ENCODE results near the gene MICALL2.
A peak's percentile ranks its signal among the peaks of the same experiment; 100 is the strongest.

The MICALL2 gene

GRCh38 chr7:1431634-1432380 lies 27.5 kb downstream of the MICALL2 start:
- DNase-seq: no peak

- DNase-seq: no peak
These were observed 28.0 kb downstream of the MICALL2 start for GRCh38 chr7:1431226-1431625.

DNA sequence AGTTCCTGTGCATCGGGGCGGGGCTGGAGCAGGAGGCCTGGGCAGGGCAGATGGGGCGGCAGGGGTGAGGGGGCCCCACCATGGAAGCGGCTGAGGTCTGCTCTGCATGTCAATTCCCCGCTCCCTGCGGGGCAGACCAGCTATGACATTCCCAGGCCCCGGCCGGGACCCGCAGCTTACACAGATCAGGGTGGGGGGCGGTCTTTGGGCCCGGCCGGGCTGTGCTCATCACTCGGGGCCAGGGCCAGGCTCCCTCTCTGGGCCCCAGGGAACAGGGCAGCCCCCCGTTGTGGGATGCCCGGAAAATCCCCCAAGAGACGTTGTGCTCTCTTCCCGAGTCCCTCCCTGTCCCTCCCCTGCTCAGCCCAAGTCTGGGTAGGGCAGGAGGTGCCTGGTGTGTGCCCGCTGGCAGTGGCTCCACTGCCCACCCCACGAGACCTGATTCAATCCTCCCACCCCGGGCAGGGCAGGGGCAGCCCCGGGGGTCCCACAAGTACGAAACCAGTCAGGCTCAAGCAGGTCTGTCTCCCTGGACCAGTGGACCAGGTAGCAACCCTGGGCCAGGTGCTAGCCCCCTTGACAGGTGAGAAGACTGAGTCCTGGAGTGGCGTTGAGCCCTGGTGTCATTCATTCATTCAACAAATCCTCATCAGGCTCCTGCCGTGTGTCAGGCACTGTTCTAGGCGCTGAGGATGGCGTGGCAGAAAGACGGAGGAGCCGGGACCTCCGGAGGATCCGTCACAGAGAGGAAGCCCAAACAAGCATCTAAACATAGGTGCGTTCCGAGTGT lies 29.0 kb downstream of the MICALL2 start:
- DNase-seq: no peak

- DNase-seq: no peak
These were observed 30.2 kb downstream of the MICALL2 start for GRCh38 chr7:1428941-1429501.

GRCh38 chr7:1427064-1427657 lies 32.1 kb downstream of the MICALL2 start:
- DNase-seq: no peak

DNA sequence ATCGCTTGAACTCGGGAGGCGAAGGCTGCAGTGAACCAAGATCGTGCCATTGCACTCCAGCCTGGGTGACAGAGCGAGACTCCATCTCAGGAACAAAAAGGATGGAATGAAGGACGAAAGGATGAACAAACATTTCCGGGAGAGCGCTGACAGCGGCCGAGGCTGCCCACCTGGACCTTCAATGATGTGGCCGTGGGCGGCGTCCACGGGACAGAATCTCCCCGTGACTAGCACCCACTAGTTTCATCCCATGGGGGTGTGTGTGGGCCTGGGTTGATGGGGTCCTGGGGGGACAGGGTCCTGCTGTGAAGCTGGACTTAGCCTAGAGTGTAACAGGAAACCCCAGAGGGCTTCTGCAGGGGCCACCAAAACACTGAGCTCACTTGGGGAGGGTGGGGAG lies 32.8 kb downstream of the MICALL2 start:
- no peak for DNase-seq

DNA sequence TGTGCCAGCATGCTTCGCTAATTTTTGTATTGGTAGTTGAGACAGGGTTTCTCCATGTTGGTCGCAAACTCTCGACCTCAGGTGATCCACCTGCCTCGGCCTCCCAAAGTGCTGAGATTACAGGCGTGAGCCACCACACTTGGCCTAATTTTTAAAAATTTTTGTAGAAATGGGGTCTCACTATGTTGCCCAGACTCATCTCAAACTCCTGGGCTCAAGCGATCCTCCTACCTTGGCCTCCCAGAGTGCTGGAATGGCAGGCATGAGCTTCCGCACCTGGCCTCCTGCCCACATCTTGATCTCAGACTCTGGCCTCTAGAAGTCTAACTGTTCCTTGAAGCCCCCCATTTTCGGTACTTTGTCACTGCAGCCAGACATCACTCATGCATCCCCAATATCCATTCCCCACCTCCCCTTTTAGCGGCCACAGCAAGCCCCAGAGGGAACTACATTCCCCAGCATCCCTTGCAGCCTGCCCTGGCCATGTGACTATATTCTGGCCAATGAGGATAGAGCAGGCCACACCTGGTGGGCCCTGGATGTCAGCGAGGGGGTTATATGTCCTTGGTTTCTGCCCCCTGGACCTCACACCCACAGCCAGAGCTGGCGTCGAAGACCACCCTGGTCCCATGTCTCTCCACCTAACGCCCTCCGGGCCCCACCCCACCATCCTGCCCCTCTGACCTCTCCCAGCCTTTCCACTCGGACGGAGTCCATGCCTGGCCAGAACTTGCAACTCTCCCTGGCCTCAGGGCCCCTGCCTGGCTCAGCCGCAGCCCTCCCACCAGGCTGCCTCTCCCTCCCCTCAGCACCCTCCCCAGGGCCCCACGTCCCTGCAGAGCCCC lies 33.8 kb downstream of the MICALL2 start:
- no peak for DNase-seq

DNA sequence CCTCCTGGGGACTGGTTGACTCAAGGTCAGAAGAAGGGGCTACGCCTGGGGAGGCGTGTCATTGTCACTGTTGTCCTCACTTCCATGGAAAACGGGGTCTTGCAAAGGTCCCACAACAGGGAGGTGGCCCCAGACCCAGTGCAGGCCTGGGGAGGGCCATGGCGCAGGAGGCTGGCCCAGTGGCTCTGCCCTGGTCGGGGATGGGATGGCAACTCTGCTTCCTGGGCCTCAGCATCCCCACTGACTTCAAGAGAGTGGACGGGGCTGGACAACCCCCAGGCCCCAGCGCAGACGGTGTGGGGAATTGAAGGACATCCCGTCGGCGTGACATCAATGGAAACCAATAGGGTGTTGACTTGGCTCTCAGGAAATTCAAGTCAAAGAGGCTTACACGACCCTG lies 35.2 kb downstream of the MICALL2 start:
- DNase-seq: no peak

GRCh38 chr7:1423264-1423811 lies 35.9 kb downstream of the MICALL2 start:
- DNase-seq: no peak

- peak; percentile 40 for DNase-seq
These were observed 36.6 kb downstream of the MICALL2 start for GRCh38 chr7:1422512-1423263.

- no peak for DNase-seq
These were observed 37.3 kb downstream of the MICALL2 start for GRCh38 chr7:1421946-1422345.

DNA sequence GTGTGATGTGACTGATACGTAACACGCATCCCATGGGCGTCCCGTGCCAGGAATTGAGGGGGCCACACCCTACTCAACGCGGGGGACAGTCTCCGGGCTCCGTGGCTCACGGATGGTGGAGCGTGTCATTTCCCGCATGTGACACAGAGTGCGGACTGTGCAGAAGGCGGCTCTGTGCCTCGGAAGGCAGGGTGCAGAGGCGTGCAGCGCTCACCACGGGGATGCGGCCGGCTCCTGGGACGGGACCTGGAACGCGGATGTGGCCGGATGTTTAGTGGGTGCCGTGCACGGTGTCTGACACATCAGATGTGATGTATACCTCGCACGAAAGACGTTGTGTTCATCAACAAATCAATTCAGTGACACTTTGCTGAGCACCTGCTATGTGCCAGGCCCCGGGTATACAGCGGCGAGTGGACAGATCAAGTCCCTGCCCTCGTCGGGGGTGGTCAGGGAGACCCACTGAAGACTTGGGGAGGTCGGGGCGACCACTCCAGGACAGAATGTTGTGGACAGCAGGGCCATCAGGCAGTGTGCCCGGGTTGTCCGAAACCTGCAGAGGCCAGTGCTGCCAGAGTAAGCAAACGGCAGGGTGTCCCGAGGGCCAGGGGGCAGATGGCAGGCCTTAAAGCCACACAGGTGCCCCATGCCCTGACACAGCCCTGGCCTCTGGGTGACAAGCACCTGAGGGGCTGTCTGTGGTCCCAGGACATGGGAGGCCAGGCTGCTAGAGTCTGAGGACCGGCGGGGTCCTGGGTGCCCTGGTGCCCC lies 38.1 kb downstream of the MICALL2 start:
- DNase-seq: no peak

DNA sequence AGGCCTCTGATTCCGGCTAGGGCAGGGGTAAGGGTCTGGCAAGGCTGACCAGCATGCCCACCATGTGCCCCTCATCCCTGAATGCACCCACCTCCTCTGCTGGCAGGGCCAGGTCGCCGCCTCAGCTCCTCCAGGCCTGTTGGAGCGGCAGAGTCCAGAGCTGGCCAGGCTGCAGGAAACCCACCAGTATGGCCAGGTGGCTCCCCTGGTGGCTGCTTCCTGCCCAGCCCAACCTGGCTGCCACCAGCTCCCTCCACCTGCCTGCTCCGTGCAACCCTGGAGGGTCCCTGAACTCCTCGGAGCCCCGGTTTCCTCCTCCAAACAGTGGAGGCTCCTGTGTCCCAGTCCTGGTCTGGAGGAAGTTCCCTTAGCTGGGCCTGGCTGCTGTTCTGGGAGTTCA lies 39.6 kb downstream of the MICALL2 start:
- no peak for DNase-seq

DNA sequence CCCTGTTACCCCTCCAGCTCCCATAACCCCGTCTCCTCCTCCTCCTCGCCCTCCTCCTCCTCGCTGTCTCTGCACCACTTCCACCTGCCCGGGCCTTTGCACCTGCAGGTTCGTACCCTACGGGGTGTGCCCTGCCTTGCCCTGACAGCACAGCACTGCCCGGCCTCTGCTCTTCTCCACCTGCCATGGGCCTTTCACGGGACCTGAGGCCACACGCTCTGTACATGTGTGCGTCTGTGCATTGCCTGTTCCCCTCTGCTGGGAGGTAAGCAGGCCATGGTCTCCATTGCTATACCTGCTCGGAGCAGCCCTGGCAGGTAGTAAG lies 40.0 kb downstream of the MICALL2 start:
- DNase-seq: no peak

GRCh38 chr7:1418505-1419309 lies 40.6 kb downstream of the MICALL2 start:
- DNase-seq: no peak

- DNase-seq: no peak
These were observed 43.8 kb downstream of the MICALL2 start for GRCh38 chr7:1415389-1415990.

GRCh38 chr7:1413936-1414639 lies 45.2 kb downstream of the MICALL2 start:
- DNase-seq: no peak

DNA sequence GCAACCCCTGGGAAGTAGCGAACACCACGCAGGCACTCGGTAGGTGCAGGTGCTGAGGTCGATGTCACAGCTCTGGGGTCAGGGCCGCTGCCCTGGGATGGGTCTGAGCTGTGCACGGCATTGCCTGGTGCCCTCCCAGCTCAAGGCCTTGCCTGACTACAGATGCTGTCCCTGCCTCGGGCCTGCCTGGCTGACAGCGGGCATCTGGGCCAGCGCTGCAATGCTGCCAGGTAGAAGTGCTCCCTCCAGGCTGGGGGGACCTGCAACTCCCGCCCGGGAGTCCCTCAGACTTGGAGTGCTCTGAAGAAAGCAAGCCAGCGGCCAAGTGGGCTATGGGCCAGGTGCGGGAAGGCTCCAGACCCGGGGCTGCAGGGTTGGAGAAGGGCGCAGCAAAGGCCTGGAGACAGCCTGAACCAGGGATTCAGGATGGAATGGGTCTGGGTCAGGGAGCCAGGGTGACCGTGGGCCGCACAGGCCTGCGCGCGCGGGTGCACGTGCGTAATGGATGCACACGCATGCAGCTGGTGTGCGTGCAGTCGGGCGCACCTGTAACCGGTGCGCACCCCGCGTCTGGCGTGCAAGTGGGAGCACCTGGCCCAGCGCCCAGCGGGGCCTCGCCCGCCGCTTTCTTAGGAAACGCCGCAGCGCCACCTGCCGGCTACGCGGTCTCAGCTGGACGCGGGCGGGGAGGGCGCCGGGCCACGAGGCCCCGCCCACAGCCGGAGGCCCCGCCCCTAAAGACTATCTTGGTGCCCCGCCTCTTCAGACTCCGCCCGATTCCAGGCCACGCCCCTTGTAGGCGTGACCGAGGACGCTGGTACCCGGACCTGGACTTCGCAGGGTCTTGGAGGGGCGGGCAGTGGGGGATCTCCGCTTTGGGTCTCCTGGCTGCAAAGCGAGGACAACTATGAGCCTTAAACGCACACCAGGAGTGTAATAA lies 46.7 kb downstream of the MICALL2 start:
- peak; percentile 88 for DNase-seq
